ENCODE results near the gene CDH12.

DNA sequence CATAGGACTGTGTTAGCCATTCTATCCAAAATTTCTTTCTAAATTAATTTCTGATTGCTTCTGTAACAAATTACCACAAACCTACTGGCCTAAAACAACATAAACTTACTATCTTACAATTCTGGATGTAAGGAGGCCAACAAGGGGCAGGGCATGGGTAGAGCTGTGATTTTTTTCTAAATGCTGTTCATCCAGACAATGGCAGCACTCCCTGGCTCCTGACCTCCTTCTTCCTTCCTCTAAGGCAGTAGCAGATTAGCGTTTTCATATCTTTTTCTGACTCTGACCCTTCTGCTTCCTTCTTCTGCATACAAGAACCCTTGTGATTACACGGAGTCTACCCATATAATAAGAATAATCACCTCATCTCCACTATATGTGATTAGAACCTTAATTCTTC lies 1005.8 kb downstream of the CDH12 start:
- no peak for TF ChIP-seq CTCF (IDR thresholded peaks at IDR 0.05; ENCODE audit: low read depth, low read length, missing input control)
- no peak for TF ChIP-seq SP1 (IDR thresholded peaks at IDR 0.05)
- no peak for TF ChIP-seq ZBTB33 (IDR thresholded peaks at IDR 0.05)
- no peak for TF ChIP-seq RXRA (IDR thresholded peaks at IDR 0.05)
- TF ChIP-seq, protein P1, sequence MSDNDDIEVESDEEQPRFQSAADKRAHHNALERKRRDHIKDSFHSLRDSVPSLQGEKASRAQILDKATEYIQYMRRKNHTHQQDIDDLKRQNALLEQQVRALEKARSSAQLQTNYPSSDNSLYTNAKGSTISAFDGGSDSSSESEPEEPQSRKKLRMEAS (IDR thresholded peaks at IDR 0.05) = no peak
- TF ChIP-seq TAF1 (conservative IDR thresholded peaks at IDR 0.05) = no peak
- no peak for TF ChIP-seq HNF4A (conservative IDR thresholded peaks at IDR 0.05)
- TF ChIP-seq JUND (IDR thresholded peaks at IDR 0.05) = no peak
- no peak for TF ChIP-seq EGR1 (IDR thresholded peaks at IDR 0.05; ENCODE audit: low read depth in 2 of 2)
- TF ChIP-seq, protein P2, sequence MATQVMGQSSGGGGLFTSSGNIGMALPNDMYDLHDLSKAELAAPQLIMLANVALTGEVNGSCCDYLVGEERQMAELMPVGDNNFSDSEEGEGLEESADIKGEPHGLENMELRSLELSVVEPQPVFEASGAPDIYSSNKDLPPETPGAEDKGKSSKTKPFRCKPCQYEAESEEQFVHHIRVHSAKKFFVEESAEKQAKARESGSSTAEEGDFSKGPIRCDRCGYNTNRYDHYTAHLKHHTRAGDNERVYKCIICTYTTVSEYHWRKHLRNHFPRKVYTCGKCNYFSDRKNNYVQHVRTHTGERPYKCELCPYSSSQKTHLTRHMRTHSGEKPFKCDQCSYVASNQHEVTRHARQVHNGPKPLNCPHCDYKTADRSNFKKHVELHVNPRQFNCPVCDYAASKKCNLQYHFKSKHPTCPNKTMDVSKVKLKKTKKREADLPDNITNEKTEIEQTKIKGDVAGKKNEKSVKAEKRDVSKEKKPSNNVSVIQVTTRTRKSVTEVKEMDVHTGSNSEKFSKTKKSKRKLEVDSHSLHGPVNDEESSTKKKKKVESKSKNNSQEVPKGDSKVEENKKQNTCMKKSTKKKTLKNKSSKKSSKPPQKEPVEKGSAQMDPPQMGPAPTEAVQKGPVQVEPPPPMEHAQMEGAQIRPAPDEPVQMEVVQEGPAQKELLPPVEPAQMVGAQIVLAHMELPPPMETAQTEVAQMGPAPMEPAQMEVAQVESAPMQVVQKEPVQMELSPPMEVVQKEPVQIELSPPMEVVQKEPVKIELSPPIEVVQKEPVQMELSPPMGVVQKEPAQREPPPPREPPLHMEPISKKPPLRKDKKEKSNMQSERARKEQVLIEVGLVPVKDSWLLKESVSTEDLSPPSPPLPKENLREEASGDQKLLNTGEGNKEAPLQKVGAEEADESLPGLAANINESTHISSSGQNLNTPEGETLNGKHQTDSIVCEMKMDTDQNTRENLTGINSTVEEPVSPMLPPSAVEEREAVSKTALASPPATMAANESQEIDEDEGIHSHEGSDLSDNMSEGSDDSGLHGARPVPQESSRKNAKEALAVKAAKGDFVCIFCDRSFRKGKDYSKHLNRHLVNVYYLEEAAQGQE (IDR thresholded peaks at IDR 0.05) = no peak
- TF ChIP-seq RAD21 (IDR thresholded peaks at IDR 0.05) = no peak
- TF ChIP-seq NR2F2 (IDR thresholded peaks at IDR 0.05) = peak; percentile 89
- TF ChIP-seq YY1 (IDR thresholded peaks at IDR 0.05) = no peak
- no peak for TF ChIP-seq GABPA (IDR thresholded peaks at IDR 0.05 in 1 of 2, conservative IDR thresholded peaks at IDR 0.05 in 1 of 2)
